ENCODE results near the gene ABCG1.

GRCh38 chr21:42278451-42279149, 59.7 kb downstream of the ABCG1 start:
- TF ChIP-seq, protein P1, sequence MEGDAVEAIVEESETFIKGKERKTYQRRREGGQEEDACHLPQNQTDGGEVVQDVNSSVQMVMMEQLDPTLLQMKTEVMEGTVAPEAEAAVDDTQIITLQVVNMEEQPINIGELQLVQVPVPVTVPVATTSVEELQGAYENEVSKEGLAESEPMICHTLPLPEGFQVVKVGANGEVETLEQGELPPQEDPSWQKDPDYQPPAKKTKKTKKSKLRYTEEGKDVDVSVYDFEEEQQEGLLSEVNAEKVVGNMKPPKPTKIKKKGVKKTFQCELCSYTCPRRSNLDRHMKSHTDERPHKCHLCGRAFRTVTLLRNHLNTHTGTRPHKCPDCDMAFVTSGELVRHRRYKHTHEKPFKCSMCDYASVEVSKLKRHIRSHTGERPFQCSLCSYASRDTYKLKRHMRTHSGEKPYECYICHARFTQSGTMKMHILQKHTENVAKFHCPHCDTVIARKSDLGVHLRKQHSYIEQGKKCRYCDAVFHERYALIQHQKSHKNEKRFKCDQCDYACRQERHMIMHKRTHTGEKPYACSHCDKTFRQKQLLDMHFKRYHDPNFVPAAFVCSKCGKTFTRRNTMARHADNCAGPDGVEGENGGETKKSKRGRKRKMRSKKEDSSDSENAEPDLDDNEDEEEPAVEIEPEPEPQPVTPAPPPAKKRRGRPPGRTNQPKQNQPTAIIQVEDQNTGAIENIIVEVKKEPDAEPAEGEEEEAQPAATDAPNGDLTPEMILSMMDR (IDR thresholded peaks at IDR 0.05; ENCODE audit: low read length): no peak
- TF ChIP-seq EZH2 (IDR thresholded peaks at IDR 0.05; ENCODE audit: borderline replicate concordance, low read length): no peak

Measured in OCI-LY1 (cell line).